OCI-LY7 (cell line): Measurements from ENCODE around the gene NEUROD2. TPM values are rescaled to one million over a fixed set of nuclear protein-coding genes. Genes with fewer than 3 reads are reported as not detected.

Source experiments
- BruUV-seq: library from RNA; stranded (reverse); fragments of 400-500 nt; replicated peaks from 2 replicates; lab custom pipeline; 2021; lab: Mats Ljungman, UMichigan
- CTCF ChIA-PET: fragments of 300-600 bp; sonication (Branson Sonifier 250); formaldehyde crosslinking; loops from one replicate; lab custom pipeline; 2022; ENCODE audit warnings: antibody characterized with exemption; ENCODE audit not compliant: unreplicated experiment; lab: Charles Lee
- POLR2A ChIA-PET: fragments of 300-600 bp; sonication (Branson Sonifier 250); formaldehyde crosslinking; loops from one replicate; lab custom pipeline; 2022; ENCODE audit warnings: antibody characterized with exemption; lab: Charles Lee
- DNase-seq: peaks from one replicate; pipeline ENCODE4 v3.0.0-alpha.2; 2015; ENCODE audit warnings: low spot score
- H2AFZ ChIP-seq: fragments of 200-600 bp; sonication (generic), shearing (Covaris generic); 2 replicates; pipeline ENCODE4 v1.6.1; 2014; ENCODE audit warnings: mild to moderate bottlenecking, antibody characterized with exemption, low read length, moderate library complexity
- H3K27ac ChIP-seq: fragments of 200-600 bp; sonication (generic); 2 replicates; pipeline ENCODE4 v1.5.1; 2014; ENCODE audit warnings: mixed run types, low read depth, mild to moderate bottlenecking, moderate library complexity, low read length, inconsistent platforms; ENCODE audit not compliant: poor library complexity, severe bottlenecking
- H3K36me3 ChIP-seq: fragments of 200-600 bp; sonication (generic); 2 replicates; pipeline ENCODE4 v1.6.1; 2014; ENCODE audit warnings: mild to moderate bottlenecking, antibody characterized with exemption, low read length, moderate library complexity, mixed read lengths; ENCODE audit not compliant: insufficient read depth
- H3K4me1 ChIP-seq: fragments of 200-600 bp; sonication (generic); 2 replicates; pipeline ENCODE4 v1.5.1; 2014; ENCODE audit warnings: mild to moderate bottlenecking, low read length; ENCODE audit not compliant: insufficient read depth, poor library complexity, severe bottlenecking
- H3K4me2 ChIP-seq: fragments of 200-600 bp; sonication (generic); 2 replicates; pipeline ENCODE4 v1.6.1; 2014; ENCODE audit warnings: mild to moderate bottlenecking, low read length
- H3K4me3 ChIP-seq: fragments of 200-600 bp; sonication (generic); 2 replicates; pipeline ENCODE4 v1.5.1; 2014; ENCODE audit warnings: mild to moderate bottlenecking, low read depth, low read length; ENCODE audit not compliant: poor library complexity, severe bottlenecking
- H3K79me2 ChIP-seq: fragments of 200-600 bp; sonication (generic); 2 replicates; pipeline ENCODE4 v1.6.1; 2016; ENCODE audit warnings: low read depth, mild to moderate bottlenecking, low read length, moderate library complexity, mixed read lengths; ENCODE audit not compliant: insufficient read depth
- H3K9me2 ChIP-seq: fragments of 200-600 bp; sonication (generic); 2 replicates; pipeline ENCODE4 v1.6.1; 2016; ENCODE audit warnings: mild to moderate bottlenecking, low read length, mixed read lengths; ENCODE audit not compliant: insufficient read depth
- H3K9me3 ChIP-seq: fragments of 200-600 bp; sonication (generic); 2 replicates; pipeline ENCODE4 v1.6.1; 2014; ENCODE audit warnings: mild to moderate bottlenecking, mixed run types, low read length, mixed read lengths
- H4K20me1 ChIP-seq: fragments of 200-600 bp; sonication (generic); 2 replicates; pipeline ENCODE4 v1.6.1; 2014; ENCODE audit warnings: mild to moderate bottlenecking, antibody characterized with exemption, low read length, moderate library complexity, mixed read lengths; ENCODE audit not compliant: insufficient read depth
- EZH2phosphoT487 ChIP-seq: fragments of 200-600 bp; sonication (generic); IDR thresholded peaks from 2 replicates; pipeline ENCODE4 v1.6.1; 2018; ENCODE audit warnings: low read depth, borderline replicate concordance, mild to moderate bottlenecking, mixed run types, antibody characterized with exemption, low read length, moderate library complexity, mixed read lengths
- intact Hi-C: fragments of 100-400 bp; cut with micrococcal nuclease; formaldehyde crosslinking; loops from one replicate; pipeline ENCODE4 v1.10.0; 2022; ENCODE audit not compliant: unreplicated experiment
- total RNA-seq, 2 experiments: library from RNA; depleted of rRNA in 1 of 2; stranded (reverse); fragments of >200 nt in 1 of 2; shearing (Covaris generic) in 1 of 2; gene quantifications; 2 replicates each; pipeline ENCODE4 v1.2.3, GENCODE V29; 2014 to 2022
- TF ChIP-seq, protein P1 (sequence below): fragments of 200-600 bp; sonication (generic); conservative IDR thresholded peaks from 2 replicates; pipeline ENCODE4 v1.5.1; 2014; ENCODE audit warnings: mild to moderate bottlenecking, antibody characterized with exemption, low read length, moderate library complexity, mixed read lengths

Gene NEUROD2
- total RNA-seq, 2 experiments from 2014 or later: not detected

- POLR2A ChIA-PET: no interaction called here
- no peaks in the 10 kb centered on the region for H3K9me3 ChIP-seq
- TF ChIP-seq EZH2phosphoT487: no peak
- TF ChIP-seq, protein P1, sequence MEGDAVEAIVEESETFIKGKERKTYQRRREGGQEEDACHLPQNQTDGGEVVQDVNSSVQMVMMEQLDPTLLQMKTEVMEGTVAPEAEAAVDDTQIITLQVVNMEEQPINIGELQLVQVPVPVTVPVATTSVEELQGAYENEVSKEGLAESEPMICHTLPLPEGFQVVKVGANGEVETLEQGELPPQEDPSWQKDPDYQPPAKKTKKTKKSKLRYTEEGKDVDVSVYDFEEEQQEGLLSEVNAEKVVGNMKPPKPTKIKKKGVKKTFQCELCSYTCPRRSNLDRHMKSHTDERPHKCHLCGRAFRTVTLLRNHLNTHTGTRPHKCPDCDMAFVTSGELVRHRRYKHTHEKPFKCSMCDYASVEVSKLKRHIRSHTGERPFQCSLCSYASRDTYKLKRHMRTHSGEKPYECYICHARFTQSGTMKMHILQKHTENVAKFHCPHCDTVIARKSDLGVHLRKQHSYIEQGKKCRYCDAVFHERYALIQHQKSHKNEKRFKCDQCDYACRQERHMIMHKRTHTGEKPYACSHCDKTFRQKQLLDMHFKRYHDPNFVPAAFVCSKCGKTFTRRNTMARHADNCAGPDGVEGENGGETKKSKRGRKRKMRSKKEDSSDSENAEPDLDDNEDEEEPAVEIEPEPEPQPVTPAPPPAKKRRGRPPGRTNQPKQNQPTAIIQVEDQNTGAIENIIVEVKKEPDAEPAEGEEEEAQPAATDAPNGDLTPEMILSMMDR: no peak
Observed at GRCh38 chr17:39600997-39601597, 6.6 kb downstream of the NEUROD2 start.

DNA sequence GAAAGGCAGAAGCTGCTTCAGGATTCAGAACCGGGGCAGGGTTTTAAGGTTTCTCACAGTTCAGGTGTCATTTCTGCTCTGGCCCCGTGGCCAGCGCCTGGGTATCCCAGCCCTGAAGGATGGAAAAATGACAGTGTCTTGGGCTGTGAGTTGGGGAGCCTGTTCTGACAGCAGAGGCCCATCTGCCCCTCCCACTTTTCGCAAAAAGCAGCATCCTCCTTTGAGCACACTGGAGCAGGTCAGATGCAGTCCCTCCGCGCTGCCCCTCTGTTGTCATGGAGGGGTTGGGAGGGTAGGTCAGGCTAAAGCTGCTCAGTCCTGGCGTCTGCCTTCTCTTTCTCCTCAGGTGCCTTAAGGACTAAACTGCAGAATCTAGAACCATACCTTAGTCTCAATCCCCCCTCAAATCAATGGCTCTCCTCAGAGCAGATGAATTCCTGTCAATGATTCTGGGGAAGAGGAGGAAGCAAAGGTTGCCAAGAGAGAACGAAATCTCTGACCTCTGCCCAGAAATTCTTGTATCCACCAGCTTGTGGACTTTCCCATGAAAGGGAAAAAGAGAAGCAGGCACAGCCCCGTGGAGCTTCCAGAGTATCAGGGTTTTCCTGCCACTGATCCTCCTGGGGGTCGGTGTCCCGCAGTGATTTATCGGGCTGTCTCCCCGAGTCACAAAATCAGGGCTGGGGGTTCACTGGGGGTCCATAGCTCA is 7.3 kb downstream of the NEUROD2 start:
- H3K4me2 ChIP-seq: no peak overlapping the region
- DNase-seq: no peak
- no peak overlapping the region for H3K4me3 ChIP-seq
- no peaks in the 10 kb centered on the region for H3K9me3 ChIP-seq
- no peaks in the 10 kb centered on the region for H4K20me1 ChIP-seq
- no TSS peak for BruUV-seq
- intact Hi-C loops: no loop called here
- no peaks in the 10 kb centered on the region for H3K36me3 ChIP-seq
- H3K4me1 ChIP-seq: peaks cover 14% of the 10 kb centered on the region
- H3K79me2 ChIP-seq: no peaks in the 10 kb centered on the region
- no peaks in the 10 kb centered on the region for H3K9me2 ChIP-seq
- H2AFZ ChIP-seq: no peak overlapping the region
- TF ChIP-seq, protein P1: no peak
- TF ChIP-seq EZH2phosphoT487: no peak
- ChIA-PET CTCF (no interaction called here), POLR2A (no interaction called here)
- H3K27ac ChIP-seq: no peak overlapping the region

More at GRCh38 chr17:39600997-39601597, 6.6 kb downstream of the NEUROD2 start:
- Histone ChIP-seq H3K4me1 (peaks cover 14% of the 10 kb centered on the region), H3K36me3 (no peaks in the 10 kb centered on the region), H3K79me2 (no peaks in the 10 kb centered on the region), H3K27ac (no peak overlapping the region), H4K20me1 (no peaks in the 10 kb centered on the region), H3K4me3 (no peak overlapping the region), H3K9me2 (no peaks in the 10 kb centered on the region), H2AFZ (no peak overlapping the region), H3K4me2 (no peak overlapping the region)
- DNase-seq: no peak
- intact Hi-C loops: no loop called here
- BruUV-seq: no TSS peak
- CTCF ChIA-PET: no interaction called here

DNA sequence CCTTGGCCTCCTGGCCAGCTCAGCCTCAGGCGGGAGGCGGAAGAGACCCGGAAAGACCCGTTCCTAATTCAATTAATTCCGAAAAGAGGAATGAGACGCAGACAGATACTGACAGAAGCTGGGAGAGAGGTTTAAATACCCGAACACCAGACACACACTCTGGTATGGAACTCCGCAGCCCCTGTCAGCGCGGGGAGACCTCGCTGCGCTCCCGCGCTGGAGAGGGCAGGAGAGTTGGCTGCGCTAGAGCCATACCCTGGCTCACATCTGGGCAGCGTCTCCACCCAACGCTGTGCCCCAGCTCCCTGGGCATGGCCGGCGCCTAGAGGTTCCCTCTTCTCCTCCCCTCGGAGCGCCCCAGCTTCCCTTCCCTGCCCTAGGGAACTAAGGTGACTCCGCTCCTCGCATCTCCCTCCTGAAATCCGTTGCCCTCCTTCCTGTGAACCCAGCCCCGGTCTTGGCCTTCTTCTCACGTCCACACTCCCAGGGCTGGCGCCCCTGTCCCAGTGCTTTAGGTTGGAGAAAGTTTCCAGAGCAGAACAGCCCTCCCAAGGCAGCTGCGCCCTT is 8.0 kb downstream of the NEUROD2 start:
- Histone ChIP-seq H3K27ac (no peak overlapping the region), H3K9me2 (no peaks in the 10 kb centered on the region), H3K36me3 (no peaks in the 10 kb centered on the region), H3K4me1 (peaks cover 10% of the 10 kb centered on the region), H3K4me2 (no peak overlapping the region), H4K20me1 (no peaks in the 10 kb centered on the region), H3K9me3 (no peaks in the 10 kb centered on the region), H3K79me2 (no peaks in the 10 kb centered on the region), H2AFZ (no peak overlapping the region), H3K4me3 (no peak overlapping the region)
- TF ChIP-seq EZH2phosphoT487: no peak
- TF ChIP-seq, protein P1: no peak
- BruUV-seq: no TSS peak
- intact Hi-C loops: no loop called here
- DNase-seq: no peak
- POLR2A ChIA-PET: no interaction called here
- CTCF ChIA-PET: no interaction called here
